Esophagus muscularis mucosa (tissue), 4 donors: Measurements from ENCODE around the gene CDHR5. TPM values are rescaled to one million over a fixed set of nuclear protein-coding genes. Genes with fewer than 3 reads are reported as not detected.

Experiments
- DNase-seq: peaks from one replicate; pipeline ENCODE4 v3.0.0-alpha.2; 2017; ENCODE audit errors: extremely low spot score
- H3K27ac ChIP-seq, 4 donors: fragments of 200-600 bp; sonication (generic); replicated peaks in 1 of 4; 1 replicate in 3 of 4; 2 replicates in 1 of 4; pipeline ENCODE4 v1.5.1; 2016 to 2019; ENCODE audit warnings: mild to moderate bottlenecking in 1 of 4
- H3K27me3 ChIP-seq, 4 donors: fragments of 200-600 bp; sonication (generic); one replicate each; pipeline versions ENCODE4 v1.5.1 to v1.6.0; 2016 to 2019
- H3K36me3 ChIP-seq, 4 donors: fragments of 200-600 bp; sonication (generic); one replicate each; pipeline ENCODE4 v1.5.1; 2016 to 2019
- H3K4me1 ChIP-seq, 4 donors: fragments of 200-600 bp; sonication (generic); one replicate each; pipeline ENCODE4 v1.5.1; 2016 to 2019
- H3K4me3 ChIP-seq, 4 donors: fragments of 200-600 bp; sonication (generic); 1 replicate in 2 of 4; 2 replicates in 2 of 4; pipeline ENCODE4 v1.5.1; 2016 to 2019; ENCODE audit warnings: mild to moderate bottlenecking in 4 of 4, moderate library complexity in 1 of 4
- H3K9me3 ChIP-seq, 4 donors: fragments of 200-600 bp; sonication (generic); 1 replicate in 3 of 4; 2 replicates in 1 of 4; pipeline ENCODE4 v1.5.1; 2016 to 2019
- CTCF ChIP-seq, 3 experiments: fragments of 200-600 bp in 2 of 3; fragments of 450-650 bp in 1 of 3; sonication (generic) in 2 of 3; IDR thresholded peaks; one replicate each; pipeline ENCODE4 v1.5.1; 2017 to 2019; ENCODE audit warnings: antibody characterized with exemption in 3 of 3, mild to moderate bottlenecking in 2 of 3, moderate library complexity in 1 of 3
- EP300 ChIP-seq: sonication (generic); formaldehyde crosslinking; IDR thresholded peaks from one replicate; pipeline ENCODE4 v1.6.1; 2017; ENCODE audit warnings: antibody characterized with exemption
- POLR2A ChIP-seq: fragments of 450-650 bp; IDR thresholded peaks from one replicate; pipeline ENCODE4 v1.6.1; 2017; ENCODE audit warnings: antibody characterized with exemption, moderate library complexity, mild to moderate bottlenecking, low read depth
- POLR2AphosphoS5 ChIP-seq, 2 donors: sonication (generic); formaldehyde crosslinking; IDR thresholded peaks; one replicate each; pipeline ENCODE4 v1.6.1; 2017; ENCODE audit warnings: antibody characterized with exemption in 2 of 2
- WGBS: methylation state at CpG from one replicate; pipeline ENCODE4 v1.1.5; 2018; 5-methylcytosine and 5-hydroxymethylcytosine counted together
- intact Hi-C: fragments of 100-400 bp; cut with DNase I; formaldehyde crosslinking; loops from one replicate; pipeline ENCODE4 v1.15.1; 2023
- total RNA-seq, 4 donors: library from RNA; depleted of rRNA; stranded (reverse); fragments of >200 nt; gene quantifications; one replicate each; pipeline versions ENCODE4 v1.1.0 to v1.2.1, GENCODE V29; 2016

The CDHR5 gene
- total RNA-seq, 4 donors from 2014 or later = 1.3 TPM; not detected in 3

- H3K27me3 ChIP-seq = no peaks in the 10 kb centered on the region
- H3K4me3 ChIP-seq = no peak overlapping the region
- intact Hi-C loops = no loop called here
- no peak for DNase-seq
- no peak overlapping the region for H3K27ac ChIP-seq
- 94% methylated on average over 22 of the region's 22 CpGs for WGBS
- TF ChIP-seq POLR2A (no peak), EP300 (no peak), CTCF (IDR thresholded peaks at IDR 0.05) (no peak), POLR2AphosphoS5 (IDR thresholded peaks at IDR 0.05) (no peak)
- no peaks in the 10 kb centered on the region for H3K4me1 ChIP-seq
- H3K36me3 ChIP-seq = peaks cover 74 to 100% (median 99%) of the 10 kb centered on the region in 4 donors
- H3K9me3 ChIP-seq = no peaks in the 10 kb centered on the region
Observed at GRCh38 chr11:592501-592900, 32.3 kb downstream of the CDHR5 start.

GRCh38 chr11:590997-591396 is 33.8 kb downstream of the CDHR5 start:
- H3K27me3 ChIP-seq = no peaks in the 10 kb centered on the region
- H3K36me3 ChIP-seq = peaks cover 69 to 100% (median 98%) of the 10 kb centered on the region in 4 donors
- H3K27ac ChIP-seq = no peak overlapping the region
- H3K9me3 ChIP-seq = no peaks in the 10 kb centered on the region
- no peak overlapping the region for H3K4me3 ChIP-seq
- TF ChIP-seq POLR2AphosphoS5 (IDR thresholded peaks at IDR 0.05) = no peak
- WGBS = 86% methylated on average over 11 of the region's 11 CpGs
- intact Hi-C loops = no loop called here
- no peaks in the 10 kb centered on the region for H3K4me1 ChIP-seq
- DNase-seq = no peak

GRCh38 chr11:589798-590197 is 35.0 kb downstream of the CDHR5 start:
- 94% methylated on average over 26 of the region's 26 CpGs for WGBS
- H3K9me3 ChIP-seq = no peaks in the 10 kb centered on the region
- peaks cover 58 to 94% (median 88%) of the 10 kb centered on the region in 4 donors for H3K36me3 ChIP-seq
- no peaks in the 10 kb centered on the region for H3K4me1 ChIP-seq
- H3K27me3 ChIP-seq = no peaks in the 10 kb centered on the region
- no peak overlapping the region for H3K27ac ChIP-seq
- TF ChIP-seq CTCF (IDR thresholded peaks at IDR 0.05) = no peak
- no peak for TF ChIP-seq EP300
- no peak for TF ChIP-seq POLR2AphosphoS5 (IDR thresholded peaks at IDR 0.05)
- TF ChIP-seq POLR2A = no peak
- intact Hi-C loops = no loop called here
- no peak overlapping the region for H3K4me3 ChIP-seq
- DNase-seq = no peak

- Histone ChIP-seq H3K4me1 (peaks cover 0 to 3% (median 0%) of the 10 kb centered on the region in 4 donors), H3K4me3 (no peak overlapping the region), H3K27ac (no peak overlapping the region), H3K9me3 (no peaks in the 10 kb centered on the region), H3K36me3 (peaks cover 59 to 94% (median 86%) of the 10 kb centered on the region in 4 donors), H3K27me3 (no peaks in the 10 kb centered on the region)
- WGBS = 59% methylated on average over 6 of the region's 6 CpGs
- no peak for DNase-seq
- TF ChIP-seq CTCF (IDR thresholded peaks at IDR 0.05) (no peak), EP300 (no peak), POLR2A (no peak), POLR2AphosphoS5 (IDR thresholded peaks at IDR 0.05) (no peak)
- intact Hi-C loops = no loop called here
Observed at GRCh38 chr11:587978-588380, 36.8 kb downstream of the CDHR5 start.

GRCh38 chr11:587546-587945 is 37.2 kb downstream of the CDHR5 start:
- 83% methylated on average over 8 of the region's 8 CpGs for WGBS
- TF ChIP-seq POLR2A = no peak
- TF ChIP-seq EP300 = no peak
- TF ChIP-seq CTCF (IDR thresholded peaks at IDR 0.05) = no peak
- TF ChIP-seq POLR2AphosphoS5 (IDR thresholded peaks at IDR 0.05) = no peak
- Histone ChIP-seq H3K27ac (no peak overlapping the region), H3K27me3 (no peaks in the 10 kb centered on the region), H3K36me3 (peaks cover 59 to 94% (median 86%) of the 10 kb centered on the region in 4 donors), H3K4me1 (peaks cover 0 to 3% (median 0%) of the 10 kb centered on the region in 4 donors), H3K4me3 (no peak overlapping the region), H3K9me3 (no peaks in the 10 kb centered on the region)
- DNase-seq = no peak
- intact Hi-C loops = no loop called here
